Measurements from ENCODE around the gene TRIP6.

The TRIP6 gene

GRCh38 chr7:100874577-100875355 lies 7.6 kb downstream of the TRIP6 start, which contains the start of gene SRRT:
Gene SRRT (plus strand): TSS chr7:100875103. CDS start chr7:100875591, 488 bp downstream.
- DNase-seq = peak; percentile 99

- peak; percentile 35 for DNase-seq
Measured at GRCh38 chr7:100875356-100875751, 8.2 kb downstream of the TRIP6 start.

GRCh38 chr7:100878013-100878412 lies 10.8 kb downstream of the TRIP6 start:
- no peak for DNase-seq

- DNase-seq = no peak
Measured at GRCh38 chr7:100878685-100879084, 11.5 kb downstream of the TRIP6 start.

- no peak for DNase-seq
Measured at GRCh38 chr7:100879685-100880261, 12.6 kb downstream of the TRIP6 start.

GRCh38 chr7:100880645-100881044 lies 13.5 kb downstream of the TRIP6 start:
- DNase-seq = no peak

GRCh38 chr7:100881136-100881535 lies 13.9 kb downstream of the TRIP6 start:
- no peak for DNase-seq

- no peak for DNase-seq
Measured at GRCh38 chr7:100882201-100882600, 15.0 kb downstream of the TRIP6 start.

GRCh38 chr7:100882785-100883526 lies 15.8 kb downstream of the TRIP6 start:
- no peak for DNase-seq

- DNase-seq = peak; percentile 77
Measured at GRCh38 chr7:100884736-100885439, 17.7 kb downstream of the TRIP6 start.

GRCh38 chr7:100885440-100886141 lies 18.4 kb downstream of the TRIP6 start:
- no peak for DNase-seq

GRCh38 chr7:100886142-100886935 lies 19.2 kb downstream of the TRIP6 start:
- DNase-seq = no peak

GRCh38 chr7:100886936-100887515 lies 19.8 kb downstream of the TRIP6 start:
- no peak for DNase-seq

- DNase-seq = peak; percentile 74
Measured at GRCh38 chr7:100887516-100888290, 20.5 kb downstream of the TRIP6 start.

GRCh38 chr7:100888291-100888987 lies 21.3 kb downstream of the TRIP6 start:
- no peak for DNase-seq

GRCh38 chr7:100888988-100889750 lies 22.0 kb downstream of the TRIP6 start, which contains the start of gene UFSP1:
Gene UFSP1 (minus strand): TSS chr7:100889715. CDS start chr7:100889271, 444 bp downstream.
- DNase-seq = no peak

- DNase-seq = no peak
Measured at GRCh38 chr7:100890653-100891567, 23.7 kb downstream of the TRIP6 start.
